Motor neuron (in vitro differentiated cells): ENCODE results near the gene STK10. TPM values are rescaled to one million over a fixed set of nuclear protein-coding genes. Genes with fewer than 3 reads are reported as not detected.

Experiments used
- ATAC-seq, 8 experiments: fragments of 200-7000 bp; cut with Tn5 transposase; replicated peaks in 6 of 8; 2 replicates each; pipeline ENCODE4 v1.8.0; 2021; ENCODE audit warnings: mild to moderate bottlenecking in 8 of 8, moderate library complexity in 8 of 8
- H3K27ac ChIP-seq, 2 donors: fragments of 250-450 bp; sonication (Bioruptor Pico); 2 replicates each; pipeline ENCODE4 v1.9.0; 2021; ENCODE audit warnings: antibody characterized with exemption in 2 of 2, mild to moderate bottlenecking in 2 of 2, moderate library complexity in 1 of 2
- H3K4me1 ChIP-seq, 2 donors: fragments of 250-450 bp; sonication (Bioruptor Pico); replicated peaks in 1 of 2; 2 replicates each; pipeline ENCODE4 v1.6.1; 2021; ENCODE audit warnings: antibody characterized with exemption in 2 of 2, mild to moderate bottlenecking in 2 of 2, moderate library complexity in 1 of 2
- H3K4me3 ChIP-seq, 5 donors: fragments of 250-450 bp; sonication (Bioruptor Pico); 2 replicates each; pipeline ENCODE4 v1.9.0; 2021; ENCODE audit warnings: antibody characterized with exemption in 5 of 5, mild to moderate bottlenecking in 5 of 5, moderate library complexity in 4 of 5
- WGBS, 10 experiments: fragments of 450-650 bp; shearing (Covaris generic); methylation state at CpG; one replicate each; pipeline ENCODE4 v1.0.0; 2022; 5-methylcytosine and 5-hydroxymethylcytosine counted together
- in situ Hi-C, 9 experiments: fragments of 400-800 bp; cut with MboI; loops; one replicate each; pipeline ENCODE4 v1.15.0; 2021; ENCODE audit warnings: low sequenced_read_pairs in 9 of 9, low pct_unique_long_range_greater_than_20kb in 2 of 9; ENCODE audit not compliant: unreplicated experiment in 9 of 9
- total RNA-seq, 8 experiments: library from RNA; unstranded; fragments of 300-600 nt; gene quantifications; 2 replicates each; pipeline versions ENCODE4 v1.2.3 to v1.2.4, GENCODE V29; 2022

Gene STK10
- total RNA-seq, 8 experiments from 2014 or later: 3.6 to 24.6 (median 8.1) TPM

DNA sequence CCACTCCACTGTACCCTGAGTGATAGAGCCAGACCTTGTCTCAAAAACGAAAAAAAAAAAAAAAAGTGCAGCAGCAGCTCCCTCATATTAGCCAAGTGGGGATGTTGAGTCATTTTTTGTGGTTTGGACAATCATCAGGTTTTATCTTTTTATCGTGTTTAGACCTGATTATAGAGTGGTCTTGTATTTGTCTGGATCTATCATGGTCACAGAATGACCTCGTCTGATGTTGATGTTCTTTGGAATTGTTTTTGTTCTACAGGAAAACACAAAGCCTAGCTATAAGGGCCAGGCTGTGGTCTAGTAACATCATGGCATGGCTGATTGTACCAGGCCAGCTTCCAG lies 179.9 kb downstream of the STK10 start:
- H3K4me3 ChIP-seq: peak overlapping the region in 2 of 5 donors; percentile 57 to 69
- ATAC-seq: no peak
- WGBS, 10 experiments: 6 to 58% (median 37%) methylated on average over 1 to 3 of the region's 3 CpGs; no CpG with 5 or more reads in 2 of the 10 experiments
- in situ Hi-C loops: loop anchor here in 1 of 9 experiments (25.0 kb wide), 1 partner anchor 596 kb away; the partner anchor contains the start of gene FGF18
- no peak overlapping the region for H3K27ac ChIP-seq
- H3K4me1 ChIP-seq: peaks cover 5 to 13% of the 10 kb centered on the region in 2 donors

DNA sequence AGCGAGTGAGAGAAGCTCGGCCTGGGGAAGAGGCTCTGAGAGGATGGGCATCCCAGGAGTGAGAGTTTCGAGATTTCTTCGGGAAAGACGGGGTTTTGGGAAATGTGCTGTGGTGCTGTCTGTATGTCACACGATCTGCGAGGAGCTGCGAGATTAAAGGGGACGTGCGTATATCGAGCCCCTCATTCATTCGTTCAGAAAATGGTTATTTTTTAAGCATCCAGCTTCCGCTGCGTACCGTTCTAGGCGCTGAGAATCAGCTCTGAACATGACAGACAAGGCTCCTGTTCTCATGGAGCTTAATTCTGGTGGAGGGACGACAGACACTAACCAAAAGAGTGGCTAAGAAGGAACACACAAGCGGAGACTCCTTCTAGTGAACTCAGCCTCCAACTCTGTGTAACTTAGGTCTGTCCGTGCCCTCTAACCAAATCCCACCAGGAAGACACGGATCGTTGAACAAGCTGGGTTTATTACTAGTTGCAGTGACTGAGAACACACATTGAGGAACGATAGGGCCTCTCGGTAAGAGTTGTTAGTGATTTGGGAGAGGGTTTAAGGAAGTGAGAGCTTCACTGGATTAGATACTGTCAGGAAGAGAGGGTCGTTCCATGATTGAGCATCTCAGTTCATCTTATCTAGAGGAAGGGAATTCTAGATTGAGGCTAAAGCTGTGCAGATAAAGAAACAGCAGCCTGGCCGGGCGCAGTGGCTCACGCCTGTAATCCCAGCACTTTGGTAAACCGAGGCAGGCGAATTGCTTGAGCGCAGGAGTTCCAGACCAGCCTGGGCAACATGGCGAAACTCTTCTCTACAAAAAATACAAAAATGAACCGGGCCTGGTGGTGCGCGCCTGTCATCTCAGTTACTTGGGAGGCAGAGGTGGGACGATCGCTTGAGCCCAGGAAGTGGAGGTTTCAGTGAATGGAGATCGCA lies 180.6 kb downstream of the STK10 start:
- Histone ChIP-seq H3K4me3 (peak overlapping the region; percentile 53 to 77 (median 62)), H3K27ac (peak overlapping the region; percentile 99), H3K4me1 (peaks cover 5 to 13% of the 10 kb centered on the region in 2 donors)
- in situ Hi-C loops: loop anchor here in 1 of 9 experiments (25.0 kb wide), 1 partner anchor 595 kb away; the partner anchor contains the start of gene FGF18
- peak; percentile 8 to 35 (median 22) for ATAC-seq
- 4 to 100% (median 39%) methylated on average over 1 to 31 of the region's 37 CpGs; no CpG with 5 or more reads in 1 of the 10 experiments for WGBS, 10 experiments

DNA sequence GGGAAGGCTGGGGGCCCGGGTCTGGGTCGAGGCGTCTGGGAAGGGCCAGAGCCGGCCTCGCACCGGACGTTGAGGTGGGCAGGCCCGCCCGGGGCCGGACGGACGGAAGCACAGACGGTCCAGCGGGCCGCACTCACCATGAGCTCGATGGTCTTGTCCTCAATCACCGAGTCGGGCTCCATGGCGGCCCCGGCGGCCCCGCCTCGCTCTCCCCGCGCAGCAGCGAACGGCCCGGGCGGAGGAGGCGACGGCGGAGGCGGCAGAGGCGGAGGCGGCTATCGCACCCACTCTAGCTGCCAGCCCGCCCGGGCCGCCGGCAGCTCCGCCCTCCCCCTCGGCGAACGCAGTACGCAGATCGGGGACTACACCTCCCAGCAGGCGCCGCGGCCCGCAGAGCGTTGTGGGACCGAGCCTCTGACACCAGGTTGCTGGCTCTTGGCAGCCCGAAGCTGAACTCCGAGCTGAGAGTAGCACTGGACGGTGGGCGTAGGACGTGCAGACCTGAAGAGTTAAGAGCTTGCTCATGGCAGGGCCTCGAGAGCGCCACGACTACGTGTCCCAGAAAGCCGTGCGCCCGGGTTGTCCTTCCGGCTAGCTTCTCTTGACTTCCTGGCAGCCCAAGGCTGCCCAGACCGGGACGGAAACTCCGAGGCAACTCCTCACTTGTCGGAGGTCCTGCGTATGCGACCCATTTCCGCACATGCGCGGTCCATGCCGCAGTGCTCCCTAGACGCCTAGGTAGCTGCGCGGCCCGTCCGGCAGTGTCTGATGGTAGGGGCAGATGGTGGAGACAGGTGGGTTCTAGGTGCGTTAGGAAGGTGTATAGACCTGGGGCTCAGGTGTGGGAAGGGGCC lies 181.5 kb downstream of the STK10 start, which contains the start of gene FBXW11:
Gene FBXW11 (minus strand): TSS at position 318 of the 854 bp plus-strand sequence. CDS start 136 bp downstream, at position 182.
- Histone ChIP-seq H3K27ac (peak within 1 kb of the TSS; percentile 99), H3K4me1 (peaks cover 8 to 13% of the 10 kb centered on the region in 2 donors), H3K4me3 (peak within 1 kb of the TSS; percentile 53 to 77 (median 62))
- in situ Hi-C loops: loop anchor here in 1 of 9 experiments (25.0 kb wide), 1 partner anchor 594 kb away; the partner anchor contains the start of gene FGF18
- ATAC-seq: peak; percentile 79 to 92 (median 90)
- WGBS, 10 experiments: 0 to 3% (median 0%) methylated on average over 1 to 6 of the region's 81 CpGs; no CpG with 5 or more reads in 5 of the 10 experiments

GRCh38 chr5:172005708-172006320 lies 182.2 kb downstream of the STK10 start:
- H3K4me1 ChIP-seq: peaks cover 8 to 13% of the 10 kb centered on the region in 2 donors
- H3K27ac ChIP-seq: peak overlapping the region; percentile 99
- peak; percentile 0 to 42 (median 8) for ATAC-seq
- peak overlapping the region; percentile 53 to 77 (median 62) for H3K4me3 ChIP-seq
- in situ Hi-C loops: loop anchor here in 1 of 9 experiments (25.0 kb wide), 1 partner anchor 594 kb away; the partner anchor contains the start of gene FGF18
- 0 to 5% (median 0%) methylated on average over 2 to 12 of the region's 34 CpGs; no CpG with 5 or more reads in 5 of the 10 experiments for WGBS, 10 experiments

GRCh38 chr5:172004824-172005237 lies 183.2 kb downstream of the STK10 start:
- Histone ChIP-seq H3K4me1 (peaks cover 8 to 13% of the 10 kb centered on the region in 2 donors), H3K27ac (peak overlapping the region in 1 of 2 donors; percentile 99), H3K4me3 (peak overlapping the region; percentile 53 to 77 (median 62))
- in situ Hi-C loops: loop anchor here in 1 of 9 experiments (25.0 kb wide), 1 partner anchor 593 kb away; the partner anchor contains the start of gene FGF18
- WGBS, 10 experiments: 0 to 48% (median 19%) methylated on average over 1 to 3 of the region's 3 CpGs; no CpG with 5 or more reads in 3 of the 10 experiments
- no peak for ATAC-seq

GRCh38 chr5:172003746-172004145 lies 184.3 kb downstream of the STK10 start:
- H3K4me3 ChIP-seq: no peak overlapping the region
- no peak overlapping the region for H3K27ac ChIP-seq
- in situ Hi-C loops: loop anchor here in 1 of 9 experiments (25.0 kb wide), 1 partner anchor 591 kb away; the partner anchor contains the start of gene FGF18

DNA sequence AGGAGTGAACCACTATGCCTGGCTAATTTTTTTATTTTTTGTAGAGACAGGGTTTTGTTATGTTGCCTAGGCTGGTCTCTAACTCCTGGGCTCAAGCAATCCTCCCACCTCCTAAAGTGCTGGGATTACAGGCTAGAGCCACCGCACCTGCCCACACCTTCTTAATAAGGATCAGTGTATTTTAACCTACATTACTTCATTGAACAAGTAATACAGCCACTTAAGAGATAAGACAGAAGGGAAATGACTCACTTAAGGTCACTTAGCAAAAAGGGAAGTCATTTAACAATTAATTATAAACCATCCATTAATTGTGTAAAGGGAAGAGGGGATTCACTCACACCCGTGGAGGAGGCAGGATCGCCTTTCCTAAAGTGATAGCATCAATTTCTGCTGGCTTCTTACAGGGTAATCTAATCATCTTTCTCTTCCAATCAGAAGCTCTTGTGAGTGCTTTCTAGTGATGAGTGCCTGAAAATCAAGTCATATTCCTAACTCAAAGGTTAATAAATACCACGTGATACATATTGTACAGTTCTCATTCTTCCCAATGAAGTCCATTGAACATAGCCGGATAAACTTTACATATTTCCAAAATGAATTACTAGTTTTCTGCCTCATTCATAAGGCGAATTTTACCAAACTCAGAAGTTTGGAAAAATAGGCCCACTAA lies 185.0 kb downstream of the STK10 start:
- WGBS, 10 experiments: 67 to 96% (median 83%) methylated on average over 1 to 6 of the region's 6 CpGs; no CpG with 5 or more reads in 1 of the 10 experiments
- Histone ChIP-seq H3K27ac (no peak overlapping the region), H3K4me1 (peaks cover 8 to 11% of the 10 kb centered on the region in 2 donors), H3K4me3 (no peak overlapping the region)
- no peak for ATAC-seq
- in situ Hi-C loops: loop anchor here in 1 of 9 experiments (25.0 kb wide), 1 partner anchor 591 kb away; the partner anchor contains the start of gene FGF18

More at GRCh38 chr5:172003746-172004145, 184.3 kb downstream of the STK10 start:
- no peak for ATAC-seq
- WGBS, 10 experiments: 0 to 100% (median 65%) methylated on average over 1 of the region's 1 CpG; no CpG with 5 or more reads in 2 of the 10 experiments
- H3K4me1 ChIP-seq: peaks cover 8 to 13% of the 10 kb centered on the region in 2 donors

GRCh38 chr5:172002310-172002709 lies 185.7 kb downstream of the STK10 start:
- peaks cover 3 to 11% of the 10 kb centered on the region in 2 donors for H3K4me1 ChIP-seq
- ATAC-seq: no peak
- WGBS, 10 experiments: 21 to 100% (median 48%) methylated on average over 1 to 2 of the region's 2 CpGs; no CpG with 5 or more reads in 4 of the 10 experiments
- in situ Hi-C loops: loop anchor here in 1 of 9 experiments (25.0 kb wide), 1 partner anchor 590 kb away; the partner anchor contains the start of gene FGF18
- H3K4me3 ChIP-seq: no peak overlapping the region
- H3K27ac ChIP-seq: no peak overlapping the region

DNA sequence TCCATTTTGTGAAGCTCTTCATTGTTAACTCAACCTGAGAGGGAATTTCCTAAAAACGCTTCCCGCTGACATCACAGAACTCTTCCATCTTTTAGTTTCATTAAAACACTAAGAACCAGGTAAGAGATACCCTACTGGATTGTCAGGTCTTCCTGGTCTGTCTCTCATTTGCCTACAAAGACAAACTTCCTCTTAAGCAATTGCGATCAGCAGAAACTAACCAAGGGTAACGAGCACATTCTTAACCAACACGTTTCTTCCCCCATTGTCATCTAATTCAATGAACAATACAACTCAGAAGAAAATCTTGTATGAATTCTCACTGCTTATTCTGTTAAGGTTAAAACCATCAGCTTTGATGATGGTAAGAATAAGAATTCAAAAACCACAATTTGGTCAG lies 188.1 kb downstream of the STK10 start:
- ATAC-seq: no peak
- 83 to 100% (median 93%) methylated on average over 1 to 5 of the region's 5 CpGs; no CpG with 5 or more reads in 1 of the 10 experiments for WGBS, 10 experiments
- Histone ChIP-seq H3K4me3 (no peak overlapping the region), H3K27ac (no peak overlapping the region), H3K4me1 (peaks cover 3 to 11% of the 10 kb centered on the region in 2 donors)
- in situ Hi-C loops: loop anchor here in 1 of 9 experiments (25.0 kb wide), 1 partner anchor 588 kb away; the partner anchor contains the start of gene FGF18

DNA sequence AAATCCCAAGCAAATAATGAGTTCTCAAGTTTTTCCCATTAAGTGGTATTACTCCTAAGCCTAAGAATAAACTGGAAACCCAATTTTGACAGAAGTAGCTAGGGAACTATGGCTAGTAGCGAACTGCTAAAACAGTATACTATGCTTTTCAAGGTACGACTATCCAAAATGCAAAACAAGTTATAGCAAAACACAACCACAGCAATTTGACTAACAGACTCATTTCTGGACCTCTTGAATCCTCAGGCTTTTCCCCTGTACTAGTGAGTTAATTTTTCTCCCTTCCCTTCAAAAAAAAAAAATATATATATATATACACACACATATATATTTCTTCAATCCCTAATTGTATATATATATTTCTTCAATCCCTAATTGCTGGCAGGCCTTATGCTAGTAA lies 188.9 kb downstream of the STK10 start:
- WGBS, 10 experiments: 83 to 100% (median 100%) methylated on average over 1 to 2 of the region's 2 CpGs; no CpG with 5 or more reads in 1 of the 10 experiments
- Histone ChIP-seq H3K4me3 (no peak overlapping the region), H3K4me1 (peaks cover 3% of the 10 kb centered on the region in 2 donors), H3K27ac (no peak overlapping the region)
- in situ Hi-C loops: no loop called here
- ATAC-seq: no peak

GRCh38 chr5:171997011-171997410 lies 191.0 kb downstream of the STK10 start:
- Histone ChIP-seq H3K4me1 (peaks cover 0 to 1% of the 10 kb centered on the region in 2 donors), H3K27ac (no peak overlapping the region), H3K4me3 (no peak overlapping the region)
- in situ Hi-C loops: no loop called here
- 78 to 100% (median 100%) methylated on average over 1 to 3 of the region's 3 CpGs; no CpG with 5 or more reads in 3 of the 10 experiments for WGBS, 10 experiments
- ATAC-seq: peak in 1 of 8 experiments; percentile 17
